Measurements from ENCODE around the gene GRAMD4.

Gene GRAMD4

DNA sequence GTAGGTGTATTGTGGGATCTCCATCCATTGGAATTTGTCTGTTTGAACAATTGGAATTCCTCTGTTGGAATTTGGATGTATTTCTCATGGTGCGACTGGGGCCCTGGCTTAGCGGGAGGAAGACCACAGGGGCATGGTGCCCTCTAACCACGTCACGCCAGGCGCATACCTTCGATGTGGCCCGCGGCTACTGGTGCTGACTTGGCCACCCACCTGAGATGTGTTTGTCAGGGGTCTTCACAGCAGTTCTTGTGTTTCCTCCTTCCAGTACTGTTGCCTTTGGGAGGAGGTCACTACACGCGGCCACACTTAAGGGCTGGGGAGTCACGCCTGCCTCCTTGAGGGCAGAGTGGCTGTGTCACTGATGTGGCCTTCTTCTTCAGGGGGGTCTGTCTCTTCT is 36.6 kb upstream of the GRAMD4 start:
- no peak for DNase-seq (ENCODE audit: low spot score)

DNA sequence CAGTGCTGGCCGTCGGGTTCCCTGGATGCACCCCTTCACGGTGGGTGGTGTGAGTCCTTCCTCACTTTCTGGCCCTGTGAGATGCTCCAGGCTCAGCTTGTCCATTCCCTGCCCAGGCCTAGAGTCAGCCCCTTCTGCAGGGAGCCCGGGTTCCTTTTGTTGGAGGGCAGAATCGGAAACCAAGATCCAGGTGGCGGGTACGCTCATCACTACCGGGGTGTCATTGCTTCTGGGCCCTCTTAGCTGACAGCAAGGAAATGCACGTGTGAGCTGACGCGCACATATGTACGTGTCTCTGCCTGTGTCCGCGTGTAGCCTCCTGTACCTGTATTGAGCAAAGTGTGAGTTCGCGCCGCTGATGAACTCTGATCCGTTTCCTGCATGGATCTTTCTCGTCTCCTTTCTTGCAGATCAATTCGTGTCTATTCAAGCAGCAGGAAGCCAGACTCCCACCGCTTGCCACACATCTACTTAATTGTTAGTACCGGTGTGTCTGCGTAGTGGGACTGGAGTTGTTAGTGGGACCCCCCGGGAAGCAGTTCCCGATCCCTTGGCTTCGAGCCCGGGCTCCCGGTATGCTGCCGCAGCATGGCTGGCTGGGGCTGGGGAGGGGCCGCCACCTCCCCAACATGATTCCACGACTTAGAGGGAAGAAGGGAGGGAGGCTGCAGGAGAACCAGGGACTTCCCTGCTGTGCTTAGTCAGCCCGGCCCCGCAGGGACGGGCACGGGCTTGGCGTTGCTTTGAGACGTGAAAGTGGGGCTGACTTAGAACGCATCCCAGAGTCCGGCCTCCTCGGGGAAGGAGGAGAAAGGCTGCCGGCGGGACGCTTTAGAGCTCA is 35.9 kb upstream of the GRAMD4 start:
- no peak for DNase-seq (ENCODE audit: low spot score)

DNA sequence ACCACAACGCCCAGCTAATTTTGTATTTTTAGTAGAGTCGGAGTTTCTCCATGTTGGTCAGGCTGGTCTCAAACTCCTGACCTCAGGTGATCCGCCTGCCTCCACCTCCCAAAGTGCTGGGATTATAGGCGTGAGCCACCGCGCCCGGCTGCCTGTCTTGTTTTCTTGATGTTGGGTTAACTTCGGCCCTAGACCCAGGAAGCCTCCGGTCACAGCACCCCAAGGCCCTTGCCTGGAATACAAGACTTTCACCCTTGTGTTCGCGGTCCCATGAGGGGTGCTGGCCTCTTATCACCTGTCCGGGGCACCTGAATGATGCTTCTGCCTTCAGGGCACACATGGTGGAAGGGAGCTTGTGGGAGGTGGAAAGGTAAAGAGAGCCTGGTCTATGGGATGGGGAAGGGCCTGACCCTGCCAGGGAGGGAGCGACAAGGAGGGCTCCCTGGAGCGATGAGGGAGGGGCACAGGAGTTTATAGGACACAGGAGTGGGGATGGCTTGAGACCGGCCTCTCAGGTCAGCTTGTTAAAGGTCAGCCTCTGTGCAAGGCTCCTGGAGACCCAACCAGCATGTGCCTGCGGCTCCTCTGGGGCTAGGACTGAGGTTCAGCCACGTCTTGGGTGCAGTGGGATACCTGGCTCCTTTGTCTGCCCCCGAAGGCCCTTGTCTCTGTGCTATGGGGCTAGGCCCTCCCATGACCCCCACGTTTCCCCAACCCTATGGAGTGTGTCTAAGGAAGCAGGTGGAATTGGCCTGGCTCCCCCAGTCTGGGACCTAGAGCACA is 34.7 kb upstream of the GRAMD4 start:
- DNase-seq (ENCODE audit: low spot score): no peak

DNA sequence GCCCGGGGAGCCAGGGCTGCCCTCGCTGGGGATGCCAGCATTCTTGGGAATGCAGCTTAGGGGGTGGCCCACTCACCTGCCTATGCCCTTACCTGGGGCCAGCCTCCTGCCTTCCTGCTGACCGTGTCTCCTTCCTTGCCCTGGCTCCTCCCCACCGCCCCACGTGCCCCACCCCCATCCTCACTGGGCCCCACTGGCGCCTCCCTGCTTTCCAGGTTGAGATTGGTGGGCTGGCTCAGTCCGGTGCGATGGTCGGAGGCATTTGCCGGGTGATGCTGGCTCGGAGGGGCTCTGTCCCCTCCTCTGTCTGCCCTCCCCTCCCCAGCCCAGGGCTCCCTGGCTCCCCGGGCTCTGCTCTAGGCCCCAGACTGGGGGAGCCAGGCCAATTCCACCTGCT is 34.1 kb upstream of the GRAMD4 start:
- DNase-seq (ENCODE audit: low spot score): no peak

DNA sequence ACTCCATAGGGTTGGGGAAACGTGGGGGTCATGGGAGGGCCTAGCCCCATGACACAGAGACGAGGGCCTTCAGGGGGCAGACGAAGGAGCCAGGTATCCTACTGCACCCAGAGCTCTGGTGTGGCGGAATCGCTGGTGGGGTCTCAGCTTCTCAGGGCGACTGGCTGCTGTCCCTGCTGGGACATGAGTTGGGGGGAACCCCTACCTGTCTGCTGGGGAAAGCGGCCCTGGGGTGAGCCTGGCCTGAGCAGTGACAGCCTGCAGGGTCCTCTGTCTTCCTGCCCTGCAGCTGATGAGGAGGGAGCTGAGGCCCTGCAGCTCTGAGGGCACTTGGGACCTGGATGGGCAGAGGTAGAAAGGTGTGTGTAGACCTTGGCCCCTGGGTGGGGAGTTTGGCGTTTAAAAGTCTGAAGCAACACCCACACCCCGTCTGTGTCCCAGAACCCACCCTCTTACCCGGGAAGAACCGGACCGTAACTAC is 33.6 kb upstream of the GRAMD4 start:
- DNase-seq (ENCODE audit: low spot score): no peak

DNA sequence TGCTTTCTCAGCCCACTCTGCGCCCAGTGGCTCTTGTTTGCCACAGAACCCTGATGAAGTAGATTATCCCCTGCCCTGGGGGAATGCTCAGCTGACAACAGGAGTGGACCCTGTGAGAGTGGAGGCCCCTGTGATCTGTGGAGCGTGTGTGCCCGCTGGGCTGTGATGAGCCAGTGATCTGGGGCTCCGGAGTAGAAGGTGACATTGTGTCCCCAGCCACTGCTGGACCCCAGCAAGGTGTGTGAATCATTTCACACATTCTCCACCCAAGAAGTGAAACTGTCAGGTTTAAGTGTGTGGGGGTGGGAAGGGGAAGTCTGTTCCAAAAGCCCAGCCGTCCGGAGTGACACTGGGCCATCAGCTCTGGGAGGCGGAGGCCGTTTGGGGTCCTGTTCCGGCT is 33.1 kb upstream of the GRAMD4 start:
- DNase-seq (ENCODE audit: low spot score): no peak

DNA sequence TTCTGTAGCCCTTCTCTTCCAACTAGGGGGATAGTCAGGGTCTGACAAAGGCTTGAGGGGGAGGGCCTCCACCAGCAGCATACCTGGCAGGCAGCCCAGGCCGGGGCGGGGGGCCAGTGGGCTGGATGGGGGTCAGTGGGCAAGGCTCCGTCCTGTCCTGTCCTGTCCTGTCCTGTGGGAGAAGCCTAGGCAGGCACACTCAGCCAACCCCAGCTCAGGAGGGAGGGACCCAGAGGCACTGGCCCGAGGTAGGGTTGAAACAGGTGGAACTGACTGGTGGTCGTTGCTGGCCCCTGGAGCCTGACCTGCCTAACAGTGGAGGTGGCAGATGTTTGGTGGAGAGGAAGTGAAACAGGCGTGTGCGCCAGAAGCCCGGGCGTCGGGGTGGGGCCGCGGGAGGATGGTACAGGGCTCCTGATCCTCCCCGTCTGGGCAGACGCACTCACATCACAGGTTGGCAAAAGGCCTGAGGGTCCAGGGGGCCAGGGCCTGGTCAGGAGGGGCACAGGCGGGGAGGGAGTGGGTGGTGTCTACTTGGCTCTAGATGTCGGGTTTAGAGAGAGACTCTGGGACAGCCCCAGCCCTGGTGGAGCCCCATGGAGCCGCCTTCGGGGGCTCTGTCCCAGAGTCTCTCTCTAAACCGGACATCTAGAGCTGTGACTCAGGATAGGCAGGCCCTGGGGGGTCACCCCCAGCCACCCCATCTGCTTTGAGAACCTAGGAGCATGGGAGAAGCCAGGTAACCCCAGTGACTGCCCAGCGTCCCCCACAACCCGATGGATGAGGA is 32.5 kb upstream of the GRAMD4 start:
- DNase-seq (ENCODE audit: low spot score): no peak

DNA sequence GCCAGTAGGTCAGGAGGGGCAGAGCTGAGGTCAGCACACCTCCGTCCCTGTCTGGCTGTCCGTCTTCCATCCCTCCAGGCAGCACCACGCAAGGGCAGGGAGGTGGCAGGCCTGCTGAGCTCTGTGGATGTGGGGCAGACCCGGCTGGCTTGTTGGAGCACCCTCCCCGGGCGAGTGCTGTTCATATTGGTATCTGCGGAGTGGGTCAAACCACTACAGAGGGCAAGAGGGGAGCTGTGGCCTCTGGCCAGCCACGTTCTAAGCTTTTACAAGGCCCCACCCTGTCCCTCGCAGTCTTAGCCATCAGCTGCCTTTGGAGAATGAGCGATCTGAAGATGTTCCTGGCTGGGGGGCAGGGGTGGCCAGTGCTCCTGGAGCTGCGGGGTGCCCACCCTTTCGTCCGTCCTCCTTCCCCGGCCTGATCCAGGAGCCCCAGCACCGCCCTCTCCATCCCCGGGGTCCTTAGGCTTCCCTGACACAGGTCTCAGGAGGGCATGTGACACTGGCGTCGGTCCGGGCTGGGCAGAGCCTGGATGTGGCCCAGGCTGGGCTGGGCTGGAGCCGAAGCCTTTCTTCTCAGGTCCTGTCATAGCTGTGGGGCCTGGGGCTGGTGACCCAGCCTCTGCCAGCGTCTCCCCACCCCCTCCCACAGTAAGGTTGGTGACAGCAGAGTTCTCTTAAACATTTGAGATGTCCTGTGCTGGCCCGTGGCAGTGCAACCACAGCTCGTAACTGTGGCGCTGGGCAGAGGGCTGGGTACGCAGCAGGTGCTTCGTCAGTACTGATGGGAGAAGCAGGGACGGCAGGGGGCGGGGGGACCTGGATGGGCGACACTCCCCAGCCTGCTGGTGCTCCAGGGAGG is 31.7 kb upstream of the GRAMD4 start:
- no peak for DNase-seq (ENCODE audit: low spot score)

DNA sequence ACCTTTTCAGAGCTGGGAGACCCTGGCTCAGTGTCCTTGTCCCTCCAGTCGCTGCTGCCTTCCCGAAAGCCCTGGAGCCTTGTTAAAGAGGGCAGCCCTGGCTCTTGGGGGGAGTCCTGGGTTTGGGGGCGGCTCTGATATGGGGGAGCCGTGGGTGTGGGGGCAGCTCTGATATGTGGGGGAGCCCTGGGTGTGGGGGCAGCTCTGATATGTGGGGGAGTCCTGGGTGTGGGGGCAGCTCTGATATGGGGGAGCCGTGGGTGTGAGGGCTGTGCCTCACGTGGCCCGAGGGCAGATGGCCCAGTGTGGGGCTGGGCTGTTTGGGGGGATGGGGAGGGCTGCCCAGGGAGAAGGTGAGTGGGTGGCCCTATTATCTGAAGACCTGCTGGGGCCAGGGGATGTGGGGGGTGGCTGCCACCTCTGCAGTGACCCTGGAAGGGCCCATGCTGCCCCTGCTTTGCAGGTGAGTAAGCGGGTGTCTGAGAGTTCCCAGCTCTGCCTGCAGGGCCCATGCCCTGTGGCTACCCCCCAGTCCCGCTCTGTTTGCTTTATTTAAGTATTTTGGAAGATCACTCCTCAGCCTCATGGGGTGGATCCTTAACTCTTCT is 30.9 kb upstream of the GRAMD4 start:
- no peak for DNase-seq (ENCODE audit: low spot score)

DNA sequence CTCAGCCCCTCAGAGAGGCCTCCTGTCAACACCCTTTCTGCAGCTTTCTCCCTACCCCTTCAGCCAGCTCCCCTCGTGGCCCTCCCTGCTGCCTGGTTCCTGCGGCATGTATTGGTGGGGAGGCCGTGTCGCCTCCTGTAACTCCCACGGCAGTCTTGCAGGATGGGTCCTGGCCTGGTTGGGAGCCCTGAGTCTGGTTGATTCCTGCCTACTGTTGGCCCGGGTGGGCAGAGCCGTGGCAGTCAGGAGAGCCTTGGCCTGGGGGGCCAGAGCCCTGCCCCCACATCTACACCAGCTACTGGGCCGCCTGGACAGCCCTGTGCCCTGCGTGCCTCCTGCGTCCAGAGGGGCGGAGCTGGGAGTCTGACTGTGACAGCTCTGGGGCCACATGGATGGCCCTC is 30.3 kb upstream of the GRAMD4 start:
- no peak for DNase-seq (ENCODE audit: low spot score)

DNA sequence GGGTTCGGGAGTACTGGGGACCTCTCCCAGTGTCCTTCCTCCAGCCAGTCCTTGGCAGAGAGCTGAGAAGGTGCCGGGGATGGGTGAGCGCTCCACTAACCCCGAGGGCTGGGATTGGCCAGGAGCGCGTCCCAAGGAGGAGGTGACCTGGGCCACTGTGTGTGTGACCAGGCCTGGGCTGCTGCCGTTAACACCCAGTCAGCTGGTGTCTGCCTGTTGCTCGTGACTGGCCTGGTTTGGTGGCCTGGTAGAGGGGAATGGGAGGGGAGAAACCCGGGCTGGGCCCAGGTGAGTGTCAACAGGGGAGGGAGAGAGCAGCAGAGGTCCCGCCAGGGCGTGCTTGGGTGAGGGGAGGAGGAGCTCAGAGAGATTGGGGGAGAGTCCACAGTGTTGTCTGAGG is 29.9 kb upstream of the GRAMD4 start:
- DNase-seq (ENCODE audit: low spot score): no peak

DNA sequence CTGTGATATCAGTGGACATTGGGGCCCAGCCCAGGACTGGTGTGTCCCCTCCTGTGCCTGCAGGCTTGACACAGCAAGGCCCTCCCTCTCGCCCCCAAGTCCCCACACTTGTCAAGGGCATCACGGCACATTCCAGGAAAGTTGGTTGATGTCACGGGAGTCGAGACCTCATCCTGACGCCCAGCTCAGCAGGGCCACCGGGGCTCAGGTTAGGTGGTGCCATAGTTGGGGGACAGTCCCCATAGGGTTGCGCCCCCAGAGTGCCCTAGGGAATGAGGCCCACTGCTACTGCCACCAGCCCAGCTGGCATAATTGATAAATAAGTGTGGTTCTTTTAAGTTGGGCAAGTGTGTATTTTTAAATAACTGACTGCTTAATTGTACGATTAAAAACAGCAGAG is 28.3 kb upstream of the GRAMD4 start:
- DNase-seq (ENCODE audit: low spot score): no peak

DNA sequence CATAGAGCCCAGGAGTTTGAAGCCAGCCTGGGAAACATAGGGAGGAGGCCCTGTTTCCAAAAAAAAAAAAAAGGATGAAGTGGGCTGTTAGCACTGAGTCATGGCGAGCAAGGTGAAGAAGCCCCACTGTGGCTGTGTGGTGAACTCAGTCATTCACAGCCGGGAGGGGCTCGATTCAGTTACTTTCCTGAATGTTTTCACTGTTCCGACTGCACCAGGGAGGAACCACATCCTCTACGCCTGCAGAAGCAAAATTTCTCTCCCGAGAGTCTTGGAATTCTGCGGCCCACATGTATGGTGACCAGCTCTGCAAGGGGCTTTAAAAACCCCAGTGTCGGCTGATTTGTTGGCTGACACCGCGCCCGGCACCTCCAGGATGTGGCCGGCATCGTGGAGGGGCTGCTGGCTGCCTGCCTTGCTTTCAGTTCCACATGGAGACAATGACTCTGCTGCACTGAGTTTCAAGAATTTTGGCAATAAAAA is 27.8 kb upstream of the GRAMD4 start:
- DNase-seq (ENCODE audit: low spot score): no peak

DNA sequence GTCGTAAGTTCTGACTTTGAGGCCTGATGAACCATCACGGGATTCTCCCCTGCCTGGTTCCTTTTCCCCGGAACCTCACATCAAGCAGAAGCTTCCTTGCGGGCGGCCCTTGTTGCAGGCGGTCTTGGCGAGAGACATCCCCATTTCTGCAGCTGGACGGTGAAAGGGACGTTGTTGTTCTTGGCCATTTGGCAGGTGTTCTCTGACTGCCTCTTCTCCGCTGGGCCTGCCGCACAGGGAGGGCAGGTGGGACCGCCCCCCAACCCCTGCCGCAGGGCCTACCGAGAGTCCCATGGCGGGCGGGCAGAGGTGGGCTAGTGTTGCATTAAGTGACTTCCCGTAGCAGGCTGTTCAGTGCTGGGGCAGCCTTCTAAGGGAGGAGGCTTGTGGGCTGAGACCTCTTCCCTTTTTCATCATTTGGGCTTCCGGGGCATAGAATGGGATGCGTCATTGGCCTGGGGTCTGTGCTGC is 26.9 kb upstream of the GRAMD4 start:
- DNase-seq (ENCODE audit: low spot score): no peak

DNA sequence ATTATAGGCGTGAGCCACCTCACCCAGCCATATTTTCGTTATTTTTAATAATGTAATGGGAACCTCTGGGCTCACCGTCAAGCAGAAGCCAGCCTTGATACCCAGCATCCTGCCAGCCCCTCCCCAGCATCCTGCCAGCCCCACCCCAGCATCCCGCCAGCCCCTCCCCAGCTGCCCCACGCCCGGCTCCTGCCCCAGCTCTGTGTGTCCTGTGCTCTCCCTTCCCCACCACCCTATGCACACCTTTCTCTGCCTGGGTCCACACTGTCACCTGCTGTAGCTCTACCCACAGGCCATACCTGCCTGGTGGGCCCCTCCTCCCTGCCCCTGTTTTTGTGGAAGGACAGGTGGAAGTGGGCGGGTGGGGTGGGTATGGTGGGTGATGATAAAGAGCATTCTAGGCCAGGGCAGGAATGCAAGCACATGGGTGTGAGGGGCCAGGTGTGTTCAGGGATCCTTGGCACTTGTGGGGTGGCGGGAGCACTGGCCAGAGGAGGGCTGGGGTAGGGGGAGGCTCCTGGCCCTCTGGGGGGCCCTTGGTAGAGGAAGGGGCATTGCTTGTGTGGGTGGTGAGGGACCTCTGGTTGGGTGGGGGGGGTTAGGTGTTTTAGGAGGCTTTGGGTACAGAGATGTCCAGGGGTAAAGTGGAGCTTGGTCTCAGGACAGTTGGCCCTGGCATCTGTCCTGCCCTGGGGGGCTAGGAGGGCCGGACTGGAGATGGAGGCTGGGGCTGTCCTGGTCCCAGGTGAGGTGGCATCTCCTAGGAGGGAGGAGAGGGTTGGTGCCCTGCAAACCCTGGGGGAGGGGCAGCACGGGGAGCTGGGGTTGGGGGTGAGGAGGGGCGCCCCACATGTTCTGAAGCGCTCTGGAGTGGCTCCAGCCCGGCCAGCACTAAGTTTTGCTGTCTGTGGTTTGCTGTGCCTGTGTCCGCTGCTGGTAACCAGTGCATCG is 25.9 kb upstream of the GRAMD4 start:
- no peak for DNase-seq (ENCODE audit: low spot score)

DNA sequence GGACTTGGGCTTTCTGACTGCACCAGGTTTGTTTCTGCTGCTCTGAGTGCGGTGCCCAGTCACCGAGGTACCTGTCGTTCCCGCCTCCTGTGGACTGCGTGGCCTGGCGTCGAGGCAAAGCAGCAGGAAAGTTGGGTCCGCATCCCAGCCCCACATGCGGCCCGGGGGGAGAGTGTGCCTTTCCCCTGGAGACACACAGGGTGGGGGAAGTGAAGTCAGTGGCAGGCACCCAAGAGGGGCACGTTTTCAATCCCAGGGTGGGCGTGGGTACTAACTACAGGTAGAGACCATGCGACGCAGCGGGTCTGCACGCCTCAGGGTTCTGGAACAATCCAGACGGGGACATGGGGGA is 25.3 kb upstream of the GRAMD4 start:
- no peak for DNase-seq (ENCODE audit: low spot score)

DNA sequence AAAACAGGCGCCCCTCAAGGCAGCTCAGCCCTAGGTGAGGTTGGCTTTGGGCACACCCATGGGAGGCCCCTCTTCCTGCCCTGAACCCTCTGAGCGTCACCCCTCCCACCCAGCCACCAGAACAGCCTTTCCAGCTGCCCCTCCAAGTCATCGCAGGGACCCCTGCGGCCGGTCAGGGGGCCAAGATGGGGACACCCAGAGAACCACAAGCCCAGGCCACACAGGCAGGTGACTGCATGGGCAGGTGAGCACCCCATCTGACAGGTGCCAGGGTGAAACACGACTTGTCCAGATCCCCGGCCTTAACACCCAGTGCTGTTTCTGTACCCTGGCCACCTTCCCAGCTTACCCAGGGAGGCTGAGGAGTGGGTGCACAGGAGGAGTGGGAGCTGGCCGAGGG is 24.6 kb upstream of the GRAMD4 start:
- no peak for DNase-seq (ENCODE audit: low spot score)

DNA sequence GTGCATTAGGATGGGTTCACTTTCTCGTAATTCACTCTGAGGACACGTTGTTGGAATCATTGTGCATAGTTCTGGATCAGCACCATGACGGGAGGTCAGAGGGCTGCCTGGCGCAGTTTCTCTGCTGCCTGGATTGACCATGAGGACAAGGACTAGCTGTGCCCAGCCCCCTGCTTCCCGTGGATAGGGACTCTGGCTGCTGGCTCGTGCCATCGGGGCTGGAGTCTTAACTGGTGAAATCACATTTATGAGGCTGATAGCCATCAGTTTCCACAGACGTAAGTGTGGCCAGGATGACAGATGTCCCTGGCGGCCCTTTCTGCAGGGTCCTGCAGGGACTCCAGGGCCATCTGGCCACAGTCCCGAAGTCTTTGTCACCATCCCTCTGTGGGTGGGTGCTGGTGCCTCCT is 24.1 kb upstream of the GRAMD4 start:
- no peak for DNase-seq (ENCODE audit: low spot score)

DNA sequence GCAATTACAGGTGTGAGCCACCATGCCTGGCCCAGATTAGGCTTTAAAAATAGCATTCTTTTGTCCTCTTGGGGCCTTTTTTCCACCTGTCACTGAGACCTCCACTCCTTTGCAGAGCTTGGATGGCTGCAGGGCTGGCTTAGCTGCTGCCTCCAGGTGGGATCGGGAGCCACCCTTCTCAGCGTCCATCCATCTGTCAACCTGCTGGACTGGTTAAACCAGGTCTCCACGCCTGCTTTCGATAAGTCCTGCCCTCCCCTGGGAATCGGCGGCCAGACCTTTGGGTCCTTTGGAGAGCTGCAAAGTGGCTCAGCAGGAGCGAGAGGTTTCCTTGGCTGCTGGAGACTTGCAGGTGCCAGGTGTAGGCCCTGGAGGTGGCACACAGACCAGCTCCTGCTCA is 23.4 kb upstream of the GRAMD4 start:
- no peak for DNase-seq (ENCODE audit: low spot score)

DNA sequence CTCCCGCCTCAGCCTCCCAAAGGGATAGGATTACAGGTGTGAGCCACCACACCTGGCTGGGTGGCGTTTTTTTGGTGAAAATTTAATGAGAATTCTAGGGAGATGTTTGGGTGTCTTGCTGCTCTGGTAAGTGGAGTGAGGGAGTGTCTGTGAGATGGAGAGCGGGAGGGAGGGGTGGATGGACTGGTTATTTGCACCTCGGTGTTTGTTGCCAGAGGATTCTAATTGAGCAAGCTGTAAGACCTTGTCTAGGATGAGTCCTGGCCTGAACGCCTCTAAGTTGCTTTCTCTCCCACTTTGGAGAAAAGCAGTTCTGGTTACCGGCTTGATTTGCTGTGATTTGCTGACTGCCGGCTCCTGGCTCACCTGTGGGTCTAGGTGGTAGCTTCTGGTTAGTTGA is 22.0 kb upstream of the GRAMD4 start:
- no peak for DNase-seq (ENCODE audit: low spot score)
